ENCODE results near the gene CSNK1G1. TPM values are rescaled to one million over a fixed set of nuclear protein-coding genes. Genes with fewer than 3 reads are reported as not detected.

The CSNK1G1 gene
- total and polyA plus RNA-seq, 2 of the 4 experiments (the other 2 are of a cell fraction), result 7.4 to 29.4 TPM

DNA sequence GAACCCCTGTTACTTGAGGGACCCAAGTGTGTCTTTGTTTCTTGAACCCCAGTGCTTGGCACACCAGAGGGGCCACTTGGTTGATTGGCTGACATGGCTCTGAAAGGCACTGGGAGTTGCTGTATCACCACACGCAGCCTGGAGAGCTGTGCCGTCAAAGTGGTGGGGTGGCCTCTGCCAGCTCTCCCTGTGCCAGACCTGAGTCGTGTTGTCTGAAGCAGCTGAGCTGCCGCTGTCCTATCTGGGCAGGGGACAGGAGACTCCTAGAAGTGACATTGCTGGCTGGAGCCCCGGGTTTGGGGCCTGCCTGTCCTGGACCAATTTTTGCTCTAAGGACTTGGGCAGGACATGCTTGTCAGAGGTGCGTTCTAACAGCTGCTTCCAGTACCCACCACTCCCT, 209.9 kb downstream of the CSNK1G1 start:
- H3K9me1 ChIP-seq (ENCODE audit: insufficient read depth, low read length), result peaks cover 6% of the 10 kb centered on the region; the same call in 1 of the 2 replicates
- H3K36me3 ChIP-seq (ENCODE audit: control insufficient read depth, insufficient read depth, low read length), result peaks cover 17% of the 10 kb centered on the region
- no peak overlapping the region for H2AK5ac ChIP-seq (ENCODE audit: low read depth, low read length)
- no peak overlapping the region for H3K4me3 ChIP-seq (ENCODE audit: insufficient read depth, low read depth, low read length)
- dilution Hi-C loops (cut with HindIII; ENCODE audit: low sequenced_read_pairs, unreplicated experiment), result no loop called here
- no peak overlapping the region for H3K4me2 ChIP-seq (ENCODE audit: low read depth, low read length)
- H2AFZ ChIP-seq (replicated peaks; ENCODE audit: low read length, poor library complexity), result no peak overlapping the region
- no peaks in the 10 kb centered on the region; the same call in 1 of the 2 replicates for H3K4me1 ChIP-seq (ENCODE audit: control insufficient read depth, insufficient read depth, low read length)
- DNase-seq (no peak), ATAC-seq (ENCODE audit: low read depth) (no peak)
- no peak overlapping the region for H2BK20ac ChIP-seq (ENCODE audit: low read depth, low read length)
- H2BK5ac ChIP-seq (ENCODE audit: low read depth, low read length, poor library complexity, severe bottlenecking), result no peak overlapping the region
- H4K20me1 ChIP-seq (ENCODE audit: insufficient read depth, low read length), result no peaks in the 10 kb centered on the region
- no peak overlapping the region for H3K56ac ChIP-seq (ENCODE audit: extremely low read depth, insufficient read depth, low read length)
- no peak overlapping the region for H3K18ac ChIP-seq (ENCODE audit: low read depth, low read length)
- ChIA-PET CTCF (no interaction called here), POLR2A (ENCODE audit: unreplicated experiment) (no interaction called here)
- intact Hi-C loops (cut with micrococcal nuclease), result loop anchor here (5.0 kb wide), 1 partner anchor 34 kb away; no protein-coding TSS in a partner anchor
- H2BK15ac ChIP-seq (ENCODE audit: low read depth, low read length), result no peak overlapping the region
- no peak overlapping the region for H2BK120ac ChIP-seq (ENCODE audit: low read depth, low read length)
- H3K27ac ChIP-seq (ENCODE audit: insufficient read depth, low read length), result no peak overlapping the region
- 46% methylated on average over 4 of the region's 6 CpGs; no CpG with 5 or more reads in 1 of the 2 experiments for WGBS, 2 experiments (ENCODE audit: extremely low coverage in 2 of 2, insufficient read length in 1 of 2)
- H2AK9ac ChIP-seq (replicated peaks; ENCODE audit: low read depth, low read length, poor library complexity), result no peak overlapping the region
- no peak overlapping the region for H4K91ac ChIP-seq (ENCODE audit: insufficient read depth, low read depth, low read length)
- H4K8ac ChIP-seq (ENCODE audit: low read depth in 2 of 2, low read length in 2 of 2), result no peak overlapping the region; a peak in 1 of 4 replicates
- no peaks in the 10 kb centered on the region for H3K79me1 ChIP-seq (ENCODE audit: low read depth in 1 of 2, low read length in 2 of 2)
- in situ Hi-C loops (cut with MboI; ENCODE audit: low sequenced_read_pairs), result no loop called here
- H3K4ac ChIP-seq (ENCODE audit: low read depth, low read length), result no peak overlapping the region
- H3K9me3 ChIP-seq (ENCODE audit: control insufficient read depth, insufficient read depth, low read length), result no peaks in the 10 kb centered on the region
- H3K27me3 ChIP-seq (ENCODE audit: control insufficient read depth, insufficient read depth, low read length), result no peaks in the 10 kb centered on the region
- H3K14ac ChIP-seq (replicated peaks; ENCODE audit: low read depth, low read length), result no peak overlapping the region
- H3K9ac ChIP-seq (ENCODE audit: low read depth, low read length), result no peak overlapping the region
- H4K5ac ChIP-seq (ENCODE audit: low read depth, low read length), result no peak overlapping the region
- no peak overlapping the region for H3K23ac ChIP-seq (ENCODE audit: low read depth, low read length)
- no TSS peak for BruUV-seq (replicated peaks)
- TF ChIP-seq FOS (IDR thresholded peaks at IDR 0.05; ENCODE audit: low read depth, low read length), result no peak
- TF ChIP-seq BHLHE40 (IDR thresholded peaks at IDR 0.05; ENCODE audit: low read depth, low read length), result no peak
- TF ChIP-seq CEBPB (IDR thresholded peaks at IDR 0.05; ENCODE audit: low read depth, low read length), result no peak
- TF ChIP-seq POLR2A (IDR thresholded peaks at IDR 0.05; ENCODE audit: low read depth, low read length), result no peak
- TF ChIP-seq, protein P1, sequence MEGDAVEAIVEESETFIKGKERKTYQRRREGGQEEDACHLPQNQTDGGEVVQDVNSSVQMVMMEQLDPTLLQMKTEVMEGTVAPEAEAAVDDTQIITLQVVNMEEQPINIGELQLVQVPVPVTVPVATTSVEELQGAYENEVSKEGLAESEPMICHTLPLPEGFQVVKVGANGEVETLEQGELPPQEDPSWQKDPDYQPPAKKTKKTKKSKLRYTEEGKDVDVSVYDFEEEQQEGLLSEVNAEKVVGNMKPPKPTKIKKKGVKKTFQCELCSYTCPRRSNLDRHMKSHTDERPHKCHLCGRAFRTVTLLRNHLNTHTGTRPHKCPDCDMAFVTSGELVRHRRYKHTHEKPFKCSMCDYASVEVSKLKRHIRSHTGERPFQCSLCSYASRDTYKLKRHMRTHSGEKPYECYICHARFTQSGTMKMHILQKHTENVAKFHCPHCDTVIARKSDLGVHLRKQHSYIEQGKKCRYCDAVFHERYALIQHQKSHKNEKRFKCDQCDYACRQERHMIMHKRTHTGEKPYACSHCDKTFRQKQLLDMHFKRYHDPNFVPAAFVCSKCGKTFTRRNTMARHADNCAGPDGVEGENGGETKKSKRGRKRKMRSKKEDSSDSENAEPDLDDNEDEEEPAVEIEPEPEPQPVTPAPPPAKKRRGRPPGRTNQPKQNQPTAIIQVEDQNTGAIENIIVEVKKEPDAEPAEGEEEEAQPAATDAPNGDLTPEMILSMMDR (conservative IDR thresholded peaks at IDR 0.05; ENCODE audit: low read depth, low read length), result no peak
- TF ChIP-seq MXI1 (IDR thresholded peaks at IDR 0.05; ENCODE audit: borderline replicate concordance, low read depth, low read length), result no peak
- TF ChIP-seq RCOR1 (IDR thresholded peaks at IDR 0.05; ENCODE audit: insufficient replicate concordance, low read length), result no peak
- TF ChIP-seq RFX5 (IDR thresholded peaks at IDR 0.05; ENCODE audit: low read depth, low read length), result no peak
